NCI-H1105 treated with DMSO at 0.1 percent for 48 hours (cell line): ENCODE data around the gene NR2F6.
"Not testable (repeated sequence)": the region's sequence is repeated elsewhere in the genome, so short reads cannot be mapped to it uniquely, and the experiment has no call there.

ENCODE experiments used
- DNase-seq: peaks from one replicate; lab custom pipeline; 2025; lab: John Stamatoyannopoulos, UW

The NR2F6 gene

DNA sequence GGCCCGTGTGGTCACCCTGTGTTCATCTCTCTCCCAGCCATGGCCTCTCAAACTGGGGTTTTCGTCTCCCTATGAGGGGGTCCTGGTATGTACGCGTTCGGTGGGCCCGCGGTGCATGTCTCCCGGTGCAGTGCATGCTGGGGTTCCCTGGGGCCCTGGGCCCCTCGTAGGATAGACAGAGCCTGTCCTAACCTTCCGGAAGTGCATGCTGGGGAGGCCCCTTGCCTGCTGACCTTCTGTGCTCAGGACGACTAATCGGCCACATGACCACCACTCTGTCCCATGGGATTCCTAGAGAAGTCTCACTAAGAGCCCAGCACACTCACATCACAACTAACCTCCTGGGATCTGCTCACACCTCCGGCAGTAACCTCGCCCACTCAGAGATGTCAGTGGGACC is 35.4 kb downstream of the NR2F6 start:
- no peak for DNase-seq

DNA sequence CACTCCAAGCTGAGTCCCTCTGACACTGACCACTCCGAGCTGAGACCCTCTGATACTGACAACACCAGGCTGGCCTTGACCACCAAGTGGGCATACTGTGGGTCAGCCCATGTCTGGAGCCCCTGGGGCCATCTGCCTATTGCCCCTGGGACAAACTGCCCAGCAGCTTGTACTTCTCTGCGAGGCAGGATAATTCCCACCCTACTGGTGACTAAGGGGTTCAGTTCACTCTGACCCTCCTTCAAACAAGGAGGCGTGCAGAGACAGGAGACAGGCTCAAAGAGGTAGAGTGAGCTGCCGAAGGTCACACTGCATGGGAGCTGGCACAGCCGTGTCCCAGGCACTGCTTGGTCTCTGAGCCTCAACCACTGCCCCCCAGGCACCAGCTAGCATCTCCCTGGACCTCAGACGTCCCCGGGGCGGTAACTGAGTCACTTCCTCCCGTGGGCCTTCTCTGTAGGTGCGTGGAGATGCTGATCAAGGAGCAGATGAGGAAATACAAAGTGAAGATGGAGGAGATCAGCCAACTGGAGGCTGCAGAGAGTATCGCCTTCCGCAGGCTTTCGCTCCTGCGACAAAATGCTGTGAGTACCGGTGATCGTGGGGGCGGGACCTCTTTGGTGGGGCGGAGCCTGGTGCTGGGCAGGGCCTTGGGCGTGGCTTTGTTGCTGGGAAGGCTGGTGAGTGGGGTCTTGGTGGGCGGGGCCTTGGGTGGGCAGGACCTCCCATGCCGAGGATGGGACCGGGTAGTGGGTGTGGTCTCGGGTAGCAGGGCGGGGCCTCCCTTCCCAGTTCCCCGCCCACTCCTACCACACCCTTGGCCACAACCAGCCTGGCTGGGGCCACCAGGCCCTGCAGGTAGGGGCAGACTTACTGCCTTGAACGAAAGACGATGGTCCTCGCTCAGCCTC is 36.3 kb downstream of the NR2F6 start:
- no peak for DNase-seq

DNA sequence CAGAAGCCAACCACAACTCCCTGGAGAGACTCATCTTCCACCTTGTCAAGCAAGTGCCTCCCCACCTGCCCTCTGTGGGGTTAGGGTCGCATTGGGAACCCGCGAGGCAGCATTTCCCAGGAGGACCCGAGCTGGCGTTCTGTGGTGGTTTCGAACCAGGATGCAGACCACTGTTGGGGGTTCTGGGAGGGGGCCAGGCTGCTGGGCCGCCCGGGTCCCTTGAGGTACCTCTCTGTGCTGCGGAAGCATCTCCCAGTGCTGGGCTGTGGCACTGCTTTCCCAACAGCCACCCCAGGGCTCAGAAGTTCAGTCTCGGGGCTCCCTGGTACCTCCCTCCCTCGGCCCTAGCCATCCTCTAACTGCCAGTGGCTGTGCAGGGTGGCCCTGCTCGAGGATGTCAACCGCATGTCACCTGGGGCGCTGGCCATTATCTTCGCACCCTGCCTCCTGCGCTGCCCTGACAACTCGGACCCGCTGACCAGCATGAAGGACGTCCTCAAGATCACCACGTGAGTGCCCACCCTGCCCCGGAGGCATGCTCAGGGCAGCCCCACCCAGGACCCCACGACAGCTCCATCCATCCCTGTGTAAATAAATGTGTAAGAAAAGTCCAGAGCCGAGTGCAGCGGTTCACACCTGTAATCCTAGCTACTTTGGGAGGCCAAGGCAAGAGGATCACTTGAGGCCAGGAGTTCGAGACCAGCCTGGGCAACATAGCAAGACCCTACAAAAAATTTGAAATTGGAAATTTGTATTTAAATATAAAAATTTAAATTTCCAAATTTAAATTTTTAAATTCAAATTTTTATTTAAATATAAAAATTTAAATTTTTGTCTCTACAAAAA is 38.8 kb downstream of the NR2F6 start:
- DNase-seq: no peak

DNA sequence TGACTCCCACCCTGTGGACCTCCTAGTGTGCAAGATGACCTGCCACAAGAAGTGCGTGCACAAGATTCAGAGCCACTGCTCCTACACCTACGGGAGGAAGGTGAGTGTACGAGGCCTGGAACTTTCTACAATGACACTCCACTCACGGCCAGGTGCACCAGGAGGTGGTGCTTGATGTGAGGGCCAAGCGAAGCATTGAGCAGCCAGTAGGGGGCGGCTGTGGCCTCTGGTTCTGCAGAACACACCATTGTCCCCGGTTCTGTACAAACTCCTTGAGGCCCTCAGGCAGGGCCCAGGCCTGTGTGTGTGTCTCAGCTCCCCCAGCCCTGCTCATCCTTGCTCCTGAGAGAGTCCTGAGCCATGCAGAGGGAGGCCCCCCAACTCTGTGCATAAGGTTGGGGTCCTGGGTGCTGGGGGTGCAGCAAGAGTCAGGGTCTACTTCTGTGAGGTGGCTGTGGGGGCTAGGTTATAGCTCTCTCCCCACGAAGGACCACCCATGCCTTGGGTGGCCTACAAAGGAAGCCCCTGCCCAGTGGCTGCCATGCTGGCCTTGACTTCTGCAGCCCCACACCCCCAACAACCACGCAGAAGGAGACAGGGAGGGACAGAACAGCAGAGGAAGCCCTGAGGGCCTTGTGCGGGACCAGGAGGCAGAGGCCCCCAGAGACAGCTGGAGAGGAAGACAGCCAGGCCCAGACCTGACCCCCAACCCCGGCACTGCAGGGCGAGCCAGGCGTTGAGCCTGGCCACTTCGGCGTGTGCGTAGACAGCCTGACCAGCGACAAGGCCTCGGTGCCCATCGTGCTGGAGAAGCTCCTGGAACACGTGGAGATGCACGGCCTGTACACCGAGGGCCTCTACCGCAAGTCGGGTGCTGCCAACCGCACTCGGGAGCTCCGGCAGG is 40.2 kb downstream of the NR2F6 start:
- no peak for DNase-seq

DNA sequence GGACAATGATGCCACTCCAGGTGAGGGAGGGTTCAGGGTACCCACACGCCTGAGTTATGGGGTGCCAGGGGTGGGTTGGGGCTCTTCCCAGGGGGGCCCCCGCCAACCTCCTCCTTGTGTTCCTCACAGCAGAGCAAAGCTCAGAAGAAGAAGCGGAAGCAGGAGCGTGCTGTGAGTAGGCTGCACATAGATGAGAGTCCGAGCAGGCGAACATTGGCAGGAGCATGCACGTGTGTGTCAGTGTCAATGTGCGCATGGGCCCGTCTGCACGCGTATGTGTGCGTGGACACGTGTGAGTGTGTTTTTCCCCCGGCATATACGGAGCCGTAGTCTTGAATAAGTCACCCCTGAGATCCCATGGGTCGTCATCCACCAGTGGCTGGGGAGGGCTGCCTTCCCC is 43.0 kb downstream of the NR2F6 start:
- no peak for DNase-seq

DNA sequence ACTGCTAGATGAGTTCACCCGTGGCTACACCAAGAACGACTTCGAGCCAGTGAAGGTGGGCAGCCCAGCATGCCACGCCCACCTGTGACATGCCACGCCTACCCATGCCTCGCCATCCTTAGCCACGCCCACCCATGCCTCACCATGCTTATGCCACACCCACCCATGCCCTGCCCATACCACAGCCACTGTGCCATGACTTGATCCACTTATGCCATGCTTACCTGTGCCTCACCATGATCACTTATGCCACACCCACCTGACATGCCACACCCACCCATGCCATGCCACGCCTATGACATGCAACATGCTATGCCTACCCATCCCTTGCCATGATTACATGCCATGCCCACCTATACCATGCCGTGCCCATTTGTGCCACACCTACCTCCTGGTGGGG is 43.5 kb downstream of the NR2F6 start:
- DNase-seq: no peak

DNA sequence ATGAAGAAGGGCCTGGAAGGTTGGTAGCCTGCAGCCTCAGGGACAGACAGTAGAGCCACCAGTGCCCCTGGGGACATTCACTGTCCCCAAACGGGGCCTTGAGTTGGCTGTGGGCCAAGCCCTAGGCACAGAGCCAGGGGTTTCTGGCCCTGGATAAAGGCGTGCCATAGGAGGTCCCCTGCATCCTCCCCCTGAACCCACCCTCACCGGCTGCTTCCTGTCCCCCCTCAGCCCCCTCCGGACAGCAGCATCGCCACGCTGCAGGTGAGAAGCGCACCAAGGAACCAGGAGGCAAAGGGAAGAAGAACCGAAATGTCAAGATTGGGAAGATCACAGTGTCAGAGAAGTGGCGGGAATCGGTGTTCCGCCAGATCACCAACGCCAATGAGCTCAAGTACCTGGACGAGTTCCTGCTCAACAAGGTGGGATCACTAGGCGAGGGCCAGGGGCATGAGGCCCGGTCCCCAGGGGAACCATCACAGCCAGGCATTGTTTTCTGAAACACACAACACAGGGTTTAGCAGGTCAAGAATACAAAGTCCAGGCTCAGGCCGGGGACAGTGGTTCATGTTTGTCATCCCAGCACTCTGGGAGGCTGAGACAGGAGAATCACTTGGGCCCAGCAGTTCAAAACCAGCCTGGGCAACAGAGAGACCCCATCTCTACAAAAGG is 45.2 kb downstream of the NR2F6 start:
- no peak for DNase-seq

DNA sequence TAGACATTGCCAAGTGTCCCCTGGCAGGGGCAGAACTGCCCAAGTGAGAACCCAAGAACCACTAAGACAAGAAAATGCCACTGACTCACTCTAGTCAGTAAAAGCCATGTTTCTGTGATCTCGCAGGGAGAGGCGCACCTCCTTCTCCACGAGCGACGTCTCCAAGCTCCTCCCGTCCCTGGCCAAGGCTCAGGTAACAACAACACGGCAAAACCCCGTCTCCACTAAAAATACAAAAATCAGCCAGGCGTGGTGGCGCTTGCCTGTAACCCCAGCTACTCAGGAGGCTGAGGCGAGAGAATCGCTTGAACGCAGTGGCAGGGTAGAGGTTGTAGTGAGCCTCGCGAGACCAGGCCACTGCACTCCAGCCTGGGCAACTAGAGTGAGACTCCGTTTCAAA is 48.1 kb downstream of the NR2F6 start:
- DNase-seq: no peak

DNA sequence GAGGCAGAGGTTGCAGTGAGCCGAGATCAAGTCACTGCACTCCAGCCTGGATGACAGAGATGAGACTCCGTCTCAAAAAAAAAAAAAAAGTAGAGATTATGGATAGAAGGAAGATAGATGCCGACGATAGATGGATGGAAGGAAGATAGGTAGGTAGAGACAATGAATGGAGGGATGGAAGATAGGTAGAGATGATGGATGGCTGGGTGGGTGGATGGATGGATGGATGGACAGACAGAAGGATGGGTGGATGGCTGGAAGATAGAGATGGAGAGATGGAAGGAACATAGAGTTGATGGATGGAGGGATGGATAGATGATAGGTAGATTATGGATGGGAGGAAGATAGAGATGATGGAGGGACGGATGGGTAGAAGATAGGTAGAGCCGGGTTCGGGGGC is 49.1 kb downstream of the NR2F6 start:
- no peak for DNase-seq

DNA sequence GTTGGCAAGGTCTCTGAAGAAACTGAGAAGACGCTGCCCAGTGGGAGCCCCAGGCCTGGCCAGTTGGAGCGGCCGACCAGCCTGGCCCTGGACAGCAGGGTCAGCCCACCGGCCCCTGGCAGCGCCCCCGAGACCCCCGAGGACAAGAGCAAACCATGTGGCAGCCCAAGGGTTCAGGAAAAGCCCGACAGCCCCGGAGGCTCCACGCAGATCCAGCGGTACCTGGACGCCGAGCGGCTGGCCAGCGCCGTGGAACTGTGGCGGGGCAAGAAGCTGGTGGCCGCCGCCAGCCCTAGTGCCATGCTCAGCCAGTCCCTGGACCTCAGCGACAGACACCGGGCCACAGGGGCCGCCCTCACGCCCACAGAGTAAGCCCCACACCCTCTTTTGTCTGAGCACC is 50.6 kb downstream of the NR2F6 start:
- DNase-seq: no peak

DNA sequence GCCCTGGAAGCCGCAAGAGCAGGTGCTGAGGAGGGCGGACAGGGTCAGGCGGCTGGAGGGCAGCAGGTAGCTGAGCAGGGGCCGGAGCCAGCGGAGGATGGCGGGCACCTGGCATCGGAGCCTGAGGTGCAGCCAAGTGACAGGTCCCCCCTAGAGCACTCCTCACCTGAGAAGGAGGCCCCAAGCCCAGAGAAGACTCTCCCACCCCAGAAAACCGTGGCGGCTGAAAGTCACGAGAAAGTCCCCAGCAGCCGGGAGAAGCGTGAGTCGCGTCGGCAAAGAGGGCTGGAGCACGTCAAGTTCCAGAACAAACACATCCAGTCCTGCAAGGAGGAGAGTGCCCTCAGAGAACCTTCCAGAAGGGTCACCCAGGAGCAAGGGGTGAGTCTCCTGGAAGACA is 51.1 kb downstream of the NR2F6 start:
- DNase-seq: no peak

DNA sequence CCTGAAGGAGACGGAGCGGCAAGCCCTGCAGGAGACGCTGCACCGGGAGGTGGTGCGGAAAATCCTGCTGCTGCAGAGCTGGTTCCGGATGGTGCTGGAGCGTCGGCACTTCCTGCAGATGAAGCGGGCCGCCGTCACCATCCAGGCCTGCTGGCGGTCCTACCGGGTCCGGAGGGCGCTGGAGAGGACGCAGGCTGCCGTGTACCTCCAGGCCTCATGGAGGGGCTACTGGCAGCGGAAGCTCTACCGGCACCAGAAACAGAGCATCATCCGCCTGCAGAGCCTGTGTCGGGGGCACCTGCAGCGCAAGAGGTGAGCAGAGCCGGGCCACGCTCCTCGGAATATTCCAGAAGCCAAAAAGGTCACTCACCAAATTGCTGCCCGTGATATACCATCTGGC is 53.0 kb downstream of the NR2F6 start:
- DNase-seq: no peak

DNA sequence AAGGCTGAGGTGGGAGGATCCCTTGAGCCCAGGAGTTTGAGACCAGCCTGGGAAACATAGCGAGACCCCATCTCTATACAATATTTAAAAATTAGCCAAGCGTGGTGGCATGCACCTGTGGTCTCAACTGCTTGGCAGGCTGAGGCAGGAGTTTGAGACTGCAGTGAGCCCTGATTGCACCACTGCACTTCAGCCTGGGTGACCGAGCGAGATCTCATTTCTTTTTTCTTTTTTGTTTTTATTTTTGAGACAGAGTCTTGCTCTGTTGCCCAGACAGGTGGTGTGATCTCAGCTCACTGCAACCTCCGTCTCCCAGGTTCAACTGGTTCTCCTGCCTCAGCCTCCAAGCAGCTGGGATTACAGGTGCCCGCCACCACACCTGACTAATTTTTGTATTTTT is 54.0 kb downstream of the NR2F6 start:
- DNase-seq: not testable (repeated sequence)

DNA sequence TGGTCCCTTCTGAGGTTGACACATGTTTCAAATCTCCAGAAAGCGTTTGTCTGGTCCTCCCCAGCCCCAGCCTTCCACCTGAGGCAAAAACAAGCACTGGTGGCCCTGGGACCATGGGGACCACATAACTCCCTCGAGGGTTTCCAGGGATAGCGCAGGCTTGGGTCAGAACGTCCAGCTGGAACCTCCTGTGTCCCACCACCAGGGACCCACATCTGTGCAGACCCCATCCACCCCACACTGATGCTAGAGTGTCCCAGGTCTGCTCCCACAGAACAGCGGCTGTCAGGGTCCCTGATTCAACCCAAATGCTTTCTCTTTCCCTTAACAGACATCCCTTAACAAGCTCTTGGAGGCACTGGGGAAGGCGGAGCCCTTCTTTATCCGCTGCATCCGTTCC is 60.1 kb downstream of the NR2F6 start:
- no peak for DNase-seq

DNA sequence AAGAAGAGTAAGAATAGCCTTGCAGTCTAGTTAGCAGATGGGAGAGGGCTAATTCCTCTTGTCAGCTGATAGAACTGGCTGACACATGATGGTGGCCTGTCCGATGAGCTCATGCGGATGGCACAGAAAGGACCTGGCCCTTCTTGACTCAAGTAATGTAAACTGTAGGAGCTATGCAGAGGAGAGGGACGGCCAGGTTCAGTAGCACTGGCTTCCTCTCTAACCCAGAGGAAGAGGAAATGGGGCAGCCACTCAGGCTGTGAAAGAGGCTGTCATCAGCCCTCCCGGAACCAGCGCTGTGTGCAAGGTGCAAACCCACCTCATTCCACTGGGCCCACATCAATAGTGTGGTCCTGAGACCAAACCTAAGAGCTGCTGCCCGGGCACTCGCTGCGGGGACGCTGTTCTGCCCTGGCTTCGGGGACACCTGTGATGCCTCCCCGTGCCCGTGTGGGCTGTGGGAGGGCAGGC is 61.3 kb downstream of the NR2F6 start:
- DNase-seq: no peak

DNA sequence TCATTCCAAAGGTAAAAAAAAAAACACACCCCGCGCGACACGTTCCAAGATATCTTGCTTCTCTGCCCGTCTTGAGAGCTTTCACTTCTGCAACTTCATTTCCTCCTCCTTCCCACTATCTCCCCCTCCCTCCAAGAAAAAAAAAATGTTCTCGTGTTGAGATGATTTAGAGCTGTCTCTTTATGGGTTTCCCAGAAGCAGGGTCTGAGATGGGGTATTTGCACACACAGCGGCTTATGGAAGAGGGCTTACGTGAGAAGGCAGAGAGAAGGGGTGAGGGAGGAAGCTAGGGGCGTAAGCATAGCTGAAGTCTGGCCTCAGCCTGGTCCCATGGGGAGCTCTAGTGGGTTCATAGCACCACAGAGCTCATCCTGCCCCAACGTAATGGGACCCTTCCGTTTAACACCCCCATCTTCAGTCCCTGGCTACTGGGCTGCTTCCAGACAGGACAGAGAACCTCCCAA is 61.8 kb downstream of the NR2F6 start:
- DNase-seq: no peak

DNA sequence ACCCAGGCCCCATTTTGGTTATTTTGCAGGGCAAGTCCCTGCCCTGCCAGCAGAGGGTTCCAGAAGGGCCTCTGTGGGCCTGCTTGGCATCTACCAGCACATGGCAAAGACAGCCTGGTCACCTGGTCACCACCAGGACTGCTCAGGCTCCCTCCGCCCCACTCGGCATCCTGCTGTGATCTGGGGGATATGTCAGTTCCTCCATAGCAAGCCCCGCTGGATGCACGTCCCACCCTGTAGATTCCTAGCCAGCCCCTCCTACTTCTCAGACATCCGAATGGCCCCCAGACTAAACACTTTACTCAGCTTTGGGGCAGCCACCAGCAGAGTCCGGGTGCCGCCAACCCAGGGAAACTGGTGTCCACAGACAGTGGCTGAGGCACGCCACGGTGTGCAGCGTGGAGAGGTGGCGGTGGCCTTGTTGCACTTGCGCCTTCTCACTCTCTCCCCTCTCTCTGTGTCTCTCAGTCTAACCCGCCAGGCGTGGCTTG is 62.4 kb downstream of the NR2F6 start:
- DNase-seq: no peak
